Mesenchymal stem cell (in vitro differentiated cells and primary cell): ENCODE measurements around the gene SH3PXD2A.

Experiments used
- DNase-seq: peaks from one replicate; pipeline ENCODE4 v3.0.0-alpha.2; 2013
- H2AFZ ChIP-seq: one replicate; pipeline ENCODE4 v1.6.1; 2013; ENCODE audit warnings: low read depth, mild to moderate bottlenecking, control low read depth, inconsistent platforms, low read length, moderate library complexity
- H2AK5ac ChIP-seq: 2 replicates; pipeline ENCODE4 v1.6.1; 2013; ENCODE audit warnings: low read length, moderate library complexity, mild to moderate bottlenecking, inconsistent platforms; ENCODE audit not compliant: severe bottlenecking
- H2BK120ac ChIP-seq: one replicate; pipeline ENCODE4 v1.6.1; 2013; ENCODE audit warnings: low read depth, mild to moderate bottlenecking, inconsistent platforms, low read length, moderate library complexity
- H2BK12ac ChIP-seq, 2 experiments: one replicate each; pipeline ENCODE4 v1.6.1; 2013; ENCODE audit warnings: inconsistent platforms in 2 of 2, low read length in 2 of 2, mild to moderate bottlenecking in 2 of 2, moderate library complexity in 2 of 2, control low read depth in 1 of 2
- H2BK15ac ChIP-seq: one replicate; pipeline ENCODE4 v1.6.1; 2013; ENCODE audit warnings: mild to moderate bottlenecking, low read depth, inconsistent platforms; ENCODE audit not compliant: poor library complexity, severe bottlenecking
- H2BK5ac ChIP-seq: 2 replicates; pipeline ENCODE4 v1.6.1; 2013; ENCODE audit warnings: low read depth, mild to moderate bottlenecking, low read length, control low read depth, inconsistent platforms; ENCODE audit not compliant: poor library complexity, severe bottlenecking
- H3K14ac ChIP-seq, 2 experiments: one replicate each; pipeline ENCODE4 v1.6.1; 2013; ENCODE audit warnings: inconsistent platforms in 2 of 2, low read length in 2 of 2, control low read depth in 1 of 2, mild to moderate bottlenecking in 1 of 2, moderate library complexity in 1 of 2
- H3K18ac ChIP-seq, 2 experiments: one replicate each; pipeline ENCODE4 v1.6.1; 2013; ENCODE audit warnings: inconsistent platforms in 2 of 2, low read length in 2 of 2, control low read depth in 1 of 2, low read depth in 1 of 2, mild to moderate bottlenecking in 1 of 2
- H3K23ac ChIP-seq, 2 experiments: one replicate each; pipeline ENCODE4 v1.6.1; 2013; ENCODE audit warnings: inconsistent platforms in 2 of 2, low read length in 2 of 2, mild to moderate bottlenecking in 2 of 2, moderate library complexity in 2 of 2, control low read depth in 1 of 2
- H3K27ac ChIP-seq: 2 replicates; pipeline ENCODE4 v1.5.1; 2013; ENCODE audit warnings: mild to moderate bottlenecking, moderate library complexity, low read length, control low read depth, inconsistent platforms; ENCODE audit not compliant: poor library complexity, severe bottlenecking
- H3K27me3 ChIP-seq, 2 experiments: 2 replicates each; pipeline versions ENCODE4 v1.6.1 to v1.7.0; 2013; ENCODE audit warnings: low read length in 2 of 2, mild to moderate bottlenecking in 2 of 2, moderate library complexity in 2 of 2, control low read depth in 1 of 2, inconsistent platforms in 1 of 2; ENCODE audit not compliant: control insufficient read depth in 1 of 2, insufficient read depth in 1 of 2
- H3K36me3 ChIP-seq, 2 experiments: 2 replicates each; pipeline versions ENCODE4 v1.6.1 to v1.7.0; 2013; ENCODE audit warnings: low read length in 2 of 2, control low read depth in 1 of 2, inconsistent platforms in 1 of 2, low read depth in 1 of 2, mild to moderate bottlenecking in 1 of 2; ENCODE audit not compliant: insufficient read depth in 2 of 2, control insufficient read depth in 1 of 2
- H3K4ac ChIP-seq, 2 experiments: one replicate each; pipeline ENCODE4 v1.6.1; 2013; ENCODE audit warnings: inconsistent platforms in 2 of 2, low read length in 2 of 2, mild to moderate bottlenecking in 2 of 2, moderate library complexity in 2 of 2, control low read depth in 1 of 2, low read depth in 1 of 2
- H3K4me1 ChIP-seq: 2 replicates; pipeline ENCODE4 v1.6.1; 2013; ENCODE audit warnings: low read depth, low read length, control low read depth; ENCODE audit not compliant: control insufficient read depth, insufficient read depth
- H3K4me2 ChIP-seq: 2 replicates; pipeline ENCODE4 v1.6.1; 2013; ENCODE audit warnings: low read length, mild to moderate bottlenecking, inconsistent platforms; ENCODE audit not compliant: poor library complexity, severe bottlenecking
- H3K4me3 ChIP-seq, 2 experiments: 2 replicates each; pipeline versions ENCODE4 v1.5.1 to v1.7.0; 2013; ENCODE audit warnings: low read length in 2 of 2, mild to moderate bottlenecking in 2 of 2, control low read depth in 1 of 2, low read depth in 1 of 2; ENCODE audit not compliant: insufficient read depth in 1 of 2
- H3K79me1 ChIP-seq: replicated peaks from 2 replicates; pipeline ENCODE4 v1.6.1; 2013; ENCODE audit warnings: mild to moderate bottlenecking, control low read depth, low read length, inconsistent platforms; ENCODE audit not compliant: poor library complexity, severe bottlenecking
- H3K9ac ChIP-seq: 2 replicates; pipeline ENCODE4 v1.7.0; 2013; ENCODE audit warnings: mild to moderate bottlenecking, low read length, moderate library complexity
- H3K9me3 ChIP-seq: 2 replicates; pipeline ENCODE4 v1.7.0; 2013; ENCODE audit warnings: mild to moderate bottlenecking, low read length; ENCODE audit not compliant: control insufficient read depth
- H4K8ac ChIP-seq: one replicate; pipeline ENCODE4 v1.6.1; 2013; ENCODE audit warnings: inconsistent platforms, mild to moderate bottlenecking, low read length, moderate library complexity
- H4K91ac ChIP-seq: one replicate; pipeline ENCODE4 v1.6.1; 2013; ENCODE audit warnings: mild to moderate bottlenecking, low read length, inconsistent platforms
- WGBS: methylation state at CpG from one replicate; pipeline ENCODE4 v1.1.7; 2013; ENCODE audit warnings: mixed read lengths; 5-methylcytosine and 5-hydroxymethylcytosine counted together

Gene SH3PXD2A

GRCh38 chr10:103792547-103792946 is 62.8 kb downstream of the SH3PXD2A start:
- H2BK12ac ChIP-seq, result no peak overlapping the region
- H3K4me1 ChIP-seq, result peaks cover 1% of the 10 kb centered on the region
- H3K4me2 ChIP-seq, result no peak overlapping the region
- H3K79me1 ChIP-seq, result no peaks in the 10 kb centered on the region
- peaks cover 0 to 11% of the 10 kb centered on the region in 2 experiments for H3K27me3 ChIP-seq
- no peak overlapping the region for H2AK5ac ChIP-seq
- H3K14ac ChIP-seq, result no peak overlapping the region
- H3K27ac ChIP-seq, result no peak overlapping the region
- H2AFZ ChIP-seq, result no peak overlapping the region
- no peak overlapping the region for H3K18ac ChIP-seq
- H3K4me3 ChIP-seq, result no peak overlapping the region
- H3K9ac ChIP-seq, result no peak overlapping the region
- H3K4ac ChIP-seq, result no peak overlapping the region
- H4K91ac ChIP-seq, result no peak overlapping the region
- H3K9me3 ChIP-seq, result no peaks in the 10 kb centered on the region
- DNase-seq, result no peak
- H2BK120ac ChIP-seq, result no peak overlapping the region
- no peak overlapping the region for H4K8ac ChIP-seq
- H3K23ac ChIP-seq, result no peak overlapping the region
- peaks cover 5 to 6% of the 10 kb centered on the region in 2 experiments for H3K36me3 ChIP-seq
- no peak overlapping the region for H2BK15ac ChIP-seq
- H2BK5ac ChIP-seq, result no peak overlapping the region
- 90% methylated on average over 2 of the region's 2 CpGs for WGBS

- no peak overlapping the region for H3K18ac ChIP-seq
- peaks cover 1% of the 10 kb centered on the region for H3K4me1 ChIP-seq
- no peak overlapping the region for H2BK12ac ChIP-seq
- H2BK120ac ChIP-seq, result no peak overlapping the region
- H3K9ac ChIP-seq, result no peak overlapping the region
- H4K8ac ChIP-seq, result no peak overlapping the region
- H2AK5ac ChIP-seq, result no peak overlapping the region
- no peak overlapping the region for H3K14ac ChIP-seq
- no peak overlapping the region for H3K4ac ChIP-seq
- no peak overlapping the region for H3K4me3 ChIP-seq
- H2BK5ac ChIP-seq, result no peak overlapping the region
- no peak overlapping the region for H2BK15ac ChIP-seq
- no peak overlapping the region for H4K91ac ChIP-seq
- no peak overlapping the region for H3K23ac ChIP-seq
- H3K79me1 ChIP-seq, result no peaks in the 10 kb centered on the region
- peaks cover 3 to 5% of the 10 kb centered on the region in 2 experiments for H3K36me3 ChIP-seq
- H3K9me3 ChIP-seq, result no peaks in the 10 kb centered on the region
- no peak overlapping the region for H3K27ac ChIP-seq
- H2AFZ ChIP-seq, result no peak overlapping the region
- H3K27me3 ChIP-seq, result peaks cover 0 to 18% of the 10 kb centered on the region in 2 experiments
- 100% methylated on average over 3 of the region's 3 CpGs for WGBS
- H3K4me2 ChIP-seq, result no peak overlapping the region
- no peak for DNase-seq
These were observed 63.5 kb downstream of the SH3PXD2A start for GRCh38 chr10:103791858-103792257.

- no peak overlapping the region for H2BK12ac ChIP-seq
- no peak overlapping the region for H3K27ac ChIP-seq
- 84% methylated on average over 8 of the region's 8 CpGs for WGBS
- no peak overlapping the region for H4K8ac ChIP-seq
- H4K91ac ChIP-seq, result no peak overlapping the region
- H2BK5ac ChIP-seq, result no peak overlapping the region
- H3K4ac ChIP-seq, result no peak overlapping the region
- no peak overlapping the region for H3K4me3 ChIP-seq
- no peak overlapping the region for H2BK120ac ChIP-seq
- no peak overlapping the region for H3K18ac ChIP-seq
- peaks cover 3 to 5% of the 10 kb centered on the region in 2 experiments for H3K36me3 ChIP-seq
- H3K4me1 ChIP-seq, result peaks cover 1% of the 10 kb centered on the region
- no peak overlapping the region for H3K4me2 ChIP-seq
- peaks cover 0 to 21% of the 10 kb centered on the region in 2 experiments for H3K27me3 ChIP-seq
- H2AFZ ChIP-seq, result no peak overlapping the region
- H3K14ac ChIP-seq, result no peak overlapping the region
- DNase-seq, result no peak
- H3K23ac ChIP-seq, result no peak overlapping the region
- no peaks in the 10 kb centered on the region for H3K79me1 ChIP-seq
- no peak overlapping the region for H2BK15ac ChIP-seq
- no peak overlapping the region for H2AK5ac ChIP-seq
- H3K9me3 ChIP-seq, result no peaks in the 10 kb centered on the region
- H3K9ac ChIP-seq, result no peak overlapping the region
These were observed 64.1 kb downstream of the SH3PXD2A start for GRCh38 chr10:103791291-103791690.

- Histone ChIP-seq H4K8ac (no peak overlapping the region), H2BK15ac (no peak overlapping the region)
- 92% methylated on average over 5 of the region's 5 CpGs for WGBS
These were observed 64.8 kb downstream of the SH3PXD2A start for GRCh38 chr10:103790580-103790979.

More at GRCh38 chr10:103790580-103790979, 64.8 kb downstream of the SH3PXD2A start:
- Histone ChIP-seq H2BK120ac (no peak overlapping the region), H3K14ac (no peak overlapping the region), H3K36me3 (peaks cover 3 to 5% of the 10 kb centered on the region in 2 experiments), H3K79me1 (no peaks in the 10 kb centered on the region), H3K4me3 (no peak overlapping the region), H2BK5ac (no peak overlapping the region), H3K27me3 (peaks cover 0 to 28% of the 10 kb centered on the region in 2 experiments), H3K23ac (no peak overlapping the region), H3K27ac (no peak overlapping the region), H3K4ac (no peak overlapping the region), H3K9ac (no peak overlapping the region), H2AK5ac (no peak overlapping the region), H3K18ac (no peak overlapping the region), H3K9me3 (no peaks in the 10 kb centered on the region), H2BK12ac (no peak overlapping the region), H2AFZ (no peak overlapping the region), H3K4me1 (peaks cover 1% of the 10 kb centered on the region), H4K91ac (no peak overlapping the region), H3K4me2 (no peak overlapping the region)
- no peak for DNase-seq
